Stimulated activated CD8-positive, alpha-beta memory T cell treated with anti-CD3 and anti-CD28 coated beads, Interleukin-15, amount 100 ng/mL, for 48 hours (primary cell): Measurements from ENCODE around the gene DDX52.
"Not testable (repeated sequence)": the region's sequence is repeated elsewhere in the genome, so short reads cannot be mapped to it uniquely, and the experiment has no call there.

ENCODE experiments used
- DNase-seq, 2 donors: peaks; one replicate each; pipeline ENCODE4 v3.0.0-alpha.2; 2020; ENCODE audit warnings: low read depth in 2 of 2

Gene DDX52

GRCh38 chr17:37643118-37643766, at the start of gene DDX52:
DDX52 (minus strand) TSS chr17:37643446; CDS start chr17:37643420, 26 bp downstream.
- peak; percentile 80 to 81 for DNase-seq

- DNase-seq = no peak
Measured at GRCh38 chr17:37691807-37692206, 48.6 kb upstream of the DDX52 start.

GRCh38 chr17:37689317-37689716, 46.1 kb upstream of the DDX52 start:
- DNase-seq = no peak

GRCh38 chr17:37683454-37683984, 40.3 kb upstream of the DDX52 start:
- DNase-seq = no peak

- no peak for DNase-seq
Measured at GRCh38 chr17:37682007-37682406, 38.8 kb upstream of the DDX52 start.

- DNase-seq = not testable (repeated sequence)
Measured at GRCh38 chr17:37679995-37680394, 36.7 kb upstream of the DDX52 start.

GRCh38 chr17:37678036-37678435, 34.8 kb upstream of the DDX52 start:
- no peak for DNase-seq

GRCh38 chr17:37677021-37677420, 33.8 kb upstream of the DDX52 start:
- no peak for DNase-seq

- no peak for DNase-seq
Measured at GRCh38 chr17:37676115-37676925, 33.1 kb upstream of the DDX52 start.

GRCh38 chr17:37674511-37674910, 31.3 kb upstream of the DDX52 start:
- no peak for DNase-seq

GRCh38 chr17:37673386-37673785, 30.1 kb upstream of the DDX52 start:
- DNase-seq = no peak

- DNase-seq = no peak
Measured at GRCh38 chr17:37672548-37673078, 29.4 kb upstream of the DDX52 start.

GRCh38 chr17:37671824-37672547, 28.7 kb upstream of the DDX52 start:
- no peak for DNase-seq

GRCh38 chr17:37671028-37671823, 28.0 kb upstream of the DDX52 start:
- no peak for DNase-seq

- no peak for DNase-seq
Measured at GRCh38 chr17:37667039-37667438, 23.8 kb upstream of the DDX52 start.

- no peak for DNase-seq
Measured at GRCh38 chr17:37664214-37664613, 21.0 kb upstream of the DDX52 start.

GRCh38 chr17:37662353-37662752, 19.1 kb upstream of the DDX52 start:
- DNase-seq = no peak

GRCh38 chr17:37661400-37662014, 18.3 kb upstream of the DDX52 start:
- no peak for DNase-seq

GRCh38 chr17:37659925-37660324, 16.7 kb upstream of the DDX52 start:
- no peak for DNase-seq

GRCh38 chr17:37657202-37657601, 14.0 kb upstream of the DDX52 start:
- DNase-seq = no peak

- no peak for DNase-seq
Measured at GRCh38 chr17:37651849-37652248, 8.6 kb upstream of the DDX52 start.
